ENCODE data around the gene SPG7.

- no peak for TF ChIP-seq LEF1 (IDR thresholded peaks at IDR 0.05; ENCODE audit: borderline replicate concordance)
- TF ChIP-seq FOXA1 (IDR thresholded peaks at IDR 0.05), result no peak
- no peak for TF ChIP-seq ARNT (IDR thresholded peaks at IDR 0.05)
- no peak for TF ChIP-seq FOXM1 (IDR thresholded peaks at IDR 0.05; ENCODE audit: borderline replicate concordance)
- no peak for TF ChIP-seq BHLHE40 (IDR thresholded peaks at IDR 0.05; ENCODE audit: borderline replicate concordance)
- no peak for TF ChIP-seq SP1 (IDR thresholded peaks at IDR 0.05)
- TF ChIP-seq TARDBP (IDR thresholded peaks at IDR 0.05), result no peak
- no peak for TF ChIP-seq NFRKB (IDR thresholded peaks at IDR 0.05)
- TF ChIP-seq PKNOX1 (IDR thresholded peaks at IDR 0.05), result no peak
Measured at GRCh38 chr16:89466920-89467319, 41.3 kb upstream of the SPG7 start.
